Stimulated activated naive CD4-positive, alpha-beta T cell (primary cell): Measurements from ENCODE around the gene SMIM5.

ENCODE experiments used
- DNase-seq, 6 experiments: peaks; one replicate each; lab custom pipeline; 2025; lab: John Stamatoyannopoulos, UW

SMIM5 gene

DNA sequence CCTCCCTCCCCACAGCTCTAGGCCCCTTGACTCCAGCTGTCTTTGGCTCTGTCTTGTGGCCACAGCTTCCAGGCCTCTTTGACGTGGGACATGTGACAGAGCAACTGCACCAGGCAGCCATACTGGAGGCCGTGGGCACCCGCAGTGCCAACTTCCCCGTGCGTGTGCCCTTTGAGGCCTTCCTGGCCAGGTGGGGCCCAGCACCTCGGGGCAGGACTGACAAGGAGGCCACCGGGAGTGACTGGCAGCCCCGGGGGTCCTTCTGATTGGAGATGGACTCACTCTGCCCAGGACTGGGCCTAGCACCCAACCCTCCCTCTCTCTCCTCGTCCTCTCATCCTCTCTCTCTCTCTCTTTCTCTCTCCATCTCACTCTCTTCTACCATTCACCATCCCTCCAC, 30.1 kb upstream of the SMIM5 start:
- no peak for DNase-seq

GRCh38 chr17:75604034-75604695, 29.1 kb upstream of the SMIM5 start:
- no peak for DNase-seq

DNA sequence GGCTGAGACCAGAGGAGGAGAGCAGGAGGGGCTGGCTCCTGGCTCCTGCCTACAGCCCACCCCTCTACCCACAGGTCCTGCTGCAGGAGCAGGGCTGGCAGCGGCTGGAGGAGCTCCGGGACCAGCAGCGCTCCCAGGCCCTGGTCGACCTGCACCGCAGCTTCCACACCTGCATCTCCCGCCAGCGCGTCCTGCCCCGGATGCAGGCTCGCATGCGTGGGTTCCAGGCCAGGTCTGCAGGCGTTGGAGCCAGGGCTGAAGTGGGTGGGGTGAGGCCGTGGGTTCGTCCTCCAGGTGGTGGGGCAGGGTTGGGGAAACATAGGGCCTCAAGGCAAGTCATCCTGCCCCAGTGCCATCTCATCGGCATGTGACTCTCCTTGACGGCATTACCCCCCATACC, 27.4 kb upstream of the SMIM5 start:
- DNase-seq, result no peak

GRCh38 chr17:75607086-75607485, 26.1 kb upstream of the SMIM5 start:
- no peak for DNase-seq

DNA sequence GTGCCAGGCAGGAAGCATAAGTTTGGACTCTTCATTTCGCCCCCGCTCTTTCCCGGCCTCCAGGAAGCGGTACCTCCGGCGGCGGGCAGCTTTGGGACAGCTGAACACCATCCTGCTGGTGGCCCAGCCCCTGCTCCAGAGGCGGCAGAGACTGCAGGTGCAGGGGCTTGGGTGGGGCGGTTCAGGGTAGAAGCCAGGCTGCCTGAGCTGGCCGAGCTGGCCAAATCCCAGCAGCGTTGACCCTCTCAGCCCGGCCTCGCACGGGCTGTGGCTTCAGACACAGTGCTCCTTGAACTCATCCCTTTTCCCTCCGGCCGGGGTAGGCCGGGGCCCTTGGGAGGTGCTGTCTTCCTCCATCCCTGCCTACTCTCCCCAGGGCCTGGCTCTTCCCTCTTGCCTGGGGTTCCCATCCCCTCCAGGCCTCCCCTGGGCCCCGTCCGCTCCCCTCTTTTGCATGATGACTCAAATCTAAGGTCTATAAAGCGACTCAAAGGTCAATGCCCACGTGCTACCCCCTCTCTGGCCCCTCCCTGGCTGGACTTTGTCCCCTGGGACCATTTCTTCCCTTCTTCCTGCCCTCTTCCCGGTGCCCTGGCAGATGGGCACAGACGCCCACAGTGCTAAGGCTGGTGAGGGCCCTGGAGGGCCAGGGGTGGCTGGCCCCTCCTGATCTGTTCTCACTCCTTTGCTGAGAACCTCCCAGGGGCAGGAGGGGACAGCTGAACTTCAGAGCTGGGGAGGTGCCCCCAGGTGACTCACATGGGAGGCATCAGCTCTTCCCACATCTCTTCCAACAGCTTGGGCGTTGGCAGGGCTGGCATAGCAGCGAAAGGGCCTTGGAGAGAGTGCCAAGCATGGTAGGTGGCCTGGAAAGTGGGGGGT, 22.9 kb upstream of the SMIM5 start:
- no peak for DNase-seq

DNA sequence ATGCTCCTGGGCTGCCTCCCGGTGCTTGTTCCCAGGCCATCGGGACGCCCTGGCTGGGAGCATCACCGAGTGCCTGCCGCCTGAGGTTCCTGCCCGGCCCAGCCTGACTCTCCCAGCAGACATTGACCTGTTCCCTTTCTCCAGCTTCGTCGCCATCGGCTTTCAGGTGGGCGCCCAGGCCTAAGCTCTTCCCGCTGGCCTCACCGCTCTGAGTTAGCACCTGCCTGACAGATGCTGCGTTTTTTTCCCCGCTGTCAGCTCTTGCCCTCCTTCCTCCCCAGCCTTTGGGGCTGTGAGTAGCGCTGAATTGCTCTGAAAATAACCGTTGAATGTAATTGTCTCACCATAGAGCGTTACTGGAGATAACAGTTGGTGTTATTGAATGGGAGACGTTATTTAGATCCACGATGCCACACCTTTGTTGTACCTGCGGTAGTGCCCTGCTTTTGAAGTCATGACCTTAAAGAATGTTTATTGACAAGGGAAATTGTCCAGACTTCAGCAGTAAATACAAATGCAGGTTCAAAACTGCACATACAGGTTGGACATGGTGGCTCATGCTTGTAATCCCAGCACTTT, 21.3 kb upstream of the SMIM5 start:
- no peak for DNase-seq

DNA sequence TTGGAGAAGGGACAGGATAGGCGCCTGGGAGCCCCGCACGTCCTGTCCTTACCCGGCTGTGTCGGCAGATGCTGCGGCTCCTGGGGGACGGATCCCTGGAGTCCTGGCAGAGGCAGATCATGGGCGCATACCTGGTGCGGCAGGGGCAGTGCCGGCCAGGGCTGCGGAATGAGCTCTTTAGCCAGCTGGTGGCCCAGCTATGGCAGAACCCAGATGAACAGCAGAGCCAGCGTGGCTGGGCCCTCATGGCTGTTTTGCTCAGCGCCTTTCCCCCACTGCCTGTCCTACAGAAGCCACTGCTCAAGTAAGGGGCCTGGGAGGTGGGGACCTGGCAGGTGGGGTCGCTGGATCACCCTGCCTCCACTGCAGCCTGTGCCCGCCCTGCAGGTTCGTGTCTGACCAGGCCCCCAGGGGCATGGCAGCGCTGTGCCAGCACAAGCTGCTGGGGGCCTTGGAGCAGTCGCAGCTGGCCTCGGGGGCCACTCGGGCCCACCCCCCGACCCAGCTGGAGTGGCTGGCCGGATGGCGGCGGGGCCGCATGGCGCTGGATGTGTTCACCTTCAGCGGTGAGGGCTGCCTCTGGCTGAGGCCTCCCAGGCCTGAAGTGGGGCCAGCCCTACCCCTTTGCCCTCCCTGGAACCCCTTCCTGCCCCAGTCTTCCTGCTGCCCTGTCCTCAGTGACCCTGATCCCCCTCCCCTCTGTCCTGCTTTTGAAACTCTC, 20.2 kb upstream of the SMIM5 start:
- DNase-seq, result no peak

DNA sequence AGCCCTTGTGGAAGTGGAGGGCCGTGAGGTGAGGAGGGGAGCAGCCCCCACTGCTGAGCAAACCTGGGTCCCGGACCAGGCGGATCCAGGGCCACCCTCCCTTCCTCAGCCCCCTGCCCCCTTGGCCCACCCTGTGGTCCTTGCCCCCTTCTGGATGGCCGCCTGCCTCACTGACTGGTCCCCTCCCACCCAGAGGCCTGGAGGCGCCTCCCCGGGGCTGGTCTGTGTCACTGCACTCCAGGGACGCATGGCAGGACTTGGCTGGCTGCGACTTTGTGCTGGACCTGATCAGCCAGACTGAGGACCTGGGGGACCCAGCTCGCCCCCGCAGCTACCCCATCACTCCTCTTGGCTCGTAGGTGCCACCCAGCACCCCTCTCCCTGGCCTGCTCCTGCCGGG, 19.2 kb upstream of the SMIM5 start:
- no peak for DNase-seq

DNA sequence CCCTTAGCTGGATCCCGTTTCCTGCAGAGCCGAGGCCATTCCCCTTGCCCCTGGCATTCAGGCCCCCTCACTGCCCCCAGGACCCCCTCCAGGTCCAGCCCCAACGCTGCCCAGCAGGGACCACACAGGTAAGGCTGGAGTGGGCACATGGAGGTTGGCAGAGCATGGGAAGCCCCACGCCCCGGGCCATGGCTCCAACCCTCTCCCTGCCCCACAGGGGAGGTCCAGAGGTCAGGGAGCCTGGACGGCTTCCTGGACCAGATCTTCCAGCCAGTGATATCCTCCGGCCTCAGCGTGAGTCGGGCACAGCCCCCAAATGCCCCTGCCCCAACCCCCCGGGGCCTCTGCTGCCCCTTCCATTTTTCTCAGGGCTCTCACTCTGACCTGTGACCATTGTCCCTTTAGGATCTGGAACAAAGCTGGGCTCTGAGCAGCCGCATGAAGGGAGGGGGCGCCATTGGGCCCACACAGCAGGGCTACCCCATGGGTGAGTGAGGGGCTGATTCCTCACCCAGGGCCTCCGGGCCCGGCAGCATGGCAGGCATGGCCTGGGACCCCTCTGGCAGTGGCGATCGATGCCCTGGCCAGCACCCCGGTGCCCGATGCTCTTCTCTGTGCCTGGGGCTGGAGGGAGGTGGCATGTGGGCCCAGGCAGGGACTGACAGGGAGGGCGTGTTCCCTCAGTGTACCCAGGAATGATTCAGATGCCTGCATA, 18.5 kb upstream of the SMIM5 start:
- no peak for DNase-seq

GRCh38 chr17:75615301-75615700, 17.9 kb upstream of the SMIM5 start:
- DNase-seq, result no peak

DNA sequence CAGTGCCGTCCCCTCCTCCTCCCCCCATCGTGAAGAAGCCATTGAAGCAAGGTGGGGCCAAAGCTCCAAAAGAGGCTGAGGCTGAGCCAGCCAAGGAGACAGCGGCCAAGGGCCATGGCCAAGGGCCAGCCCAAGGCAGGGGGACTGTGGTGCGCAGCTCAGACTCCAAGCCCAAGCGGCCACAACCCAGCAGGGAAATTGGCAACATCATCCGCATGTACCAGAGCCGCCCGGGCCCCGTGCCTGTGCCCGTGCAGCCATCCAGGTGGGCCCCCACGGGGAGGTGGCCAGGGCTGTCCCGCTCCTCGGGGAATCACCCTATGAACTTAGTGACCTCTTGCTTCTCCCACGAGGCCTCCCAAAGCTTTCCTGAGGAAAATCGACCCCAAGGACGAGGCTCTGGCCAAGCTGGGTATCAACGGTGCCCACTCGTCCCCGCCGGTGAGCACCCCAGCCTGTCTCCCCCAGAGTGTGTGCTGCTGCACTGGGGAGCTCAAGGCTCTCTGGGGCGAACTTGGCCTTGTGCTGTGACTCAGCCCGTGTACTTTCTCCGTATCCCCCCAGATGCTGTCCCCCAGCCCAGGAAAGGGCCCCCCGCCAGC, 16.6 kb upstream of the SMIM5 start:
- DNase-seq, result no peak

DNA sequence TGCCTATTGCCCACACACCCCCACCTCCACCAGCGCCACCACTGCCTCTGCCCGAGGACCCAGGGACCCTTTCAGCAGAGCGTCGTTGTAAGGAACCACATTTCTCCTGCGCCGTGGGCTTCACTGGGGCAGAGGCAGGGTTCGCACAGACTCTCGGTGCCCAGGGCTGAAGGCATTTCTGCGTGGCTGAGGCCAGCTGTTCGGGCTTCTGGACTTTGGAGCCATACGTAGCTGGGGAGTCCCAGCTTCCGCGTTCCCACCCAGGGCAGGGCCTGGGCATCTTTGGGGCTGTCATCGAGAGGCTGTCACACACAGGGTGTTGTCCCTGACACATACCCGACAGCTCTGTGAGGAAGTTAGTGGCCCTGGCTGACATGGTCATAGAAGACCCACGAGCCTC, 16.0 kb upstream of the SMIM5 start:
- DNase-seq, result no peak

GRCh38 chr17:75617675-75618074, 15.6 kb upstream of the SMIM5 start:
- DNase-seq, result no peak

GRCh38 chr17:75619506-75620431, 13.5 kb upstream of the SMIM5 start:
- peak in 1 of 6 experiments; percentile 16 for DNase-seq

DNA sequence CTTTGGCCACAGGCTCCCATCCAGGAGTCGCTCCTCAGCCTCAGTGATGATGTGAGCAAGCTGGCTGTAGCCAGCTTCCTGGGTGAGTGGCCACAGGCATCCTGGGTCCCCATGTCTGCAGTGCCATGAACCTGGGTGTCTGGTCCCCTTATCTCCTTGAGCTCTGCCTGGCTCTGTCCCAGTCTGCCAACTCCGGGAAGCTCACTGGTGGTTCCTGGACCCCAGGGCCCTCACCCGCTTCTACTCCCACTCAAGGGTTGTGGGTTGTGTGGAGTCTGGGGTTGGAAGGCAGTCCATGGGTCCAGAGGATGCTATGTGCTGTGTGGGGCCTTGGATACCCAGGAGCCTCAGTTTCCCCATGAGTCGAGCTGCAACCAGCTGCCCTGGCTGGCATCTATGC, 11.7 kb upstream of the SMIM5 start:
- no peak for DNase-seq

DNA sequence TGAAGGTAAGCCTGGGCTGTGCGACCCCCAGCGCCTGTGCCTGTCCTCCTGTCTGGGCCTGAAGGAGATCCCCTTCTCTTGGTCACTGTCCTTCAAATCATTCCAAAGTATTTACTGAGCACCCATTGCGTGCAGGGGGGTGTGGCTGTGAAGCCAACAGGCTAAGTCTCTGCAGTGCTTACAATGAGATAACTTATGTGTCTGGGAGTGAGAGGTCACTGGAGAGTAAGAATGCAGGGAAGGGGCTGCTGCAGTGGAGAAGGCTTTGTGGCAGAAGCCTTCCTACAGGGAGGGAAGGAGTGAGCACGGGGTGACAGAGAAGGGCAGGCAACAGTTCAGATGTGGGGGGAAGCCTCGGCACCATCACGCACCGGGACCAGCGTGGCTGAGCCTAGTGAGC, 11.2 kb upstream of the SMIM5 start:
- DNase-seq, result no peak

DNA sequence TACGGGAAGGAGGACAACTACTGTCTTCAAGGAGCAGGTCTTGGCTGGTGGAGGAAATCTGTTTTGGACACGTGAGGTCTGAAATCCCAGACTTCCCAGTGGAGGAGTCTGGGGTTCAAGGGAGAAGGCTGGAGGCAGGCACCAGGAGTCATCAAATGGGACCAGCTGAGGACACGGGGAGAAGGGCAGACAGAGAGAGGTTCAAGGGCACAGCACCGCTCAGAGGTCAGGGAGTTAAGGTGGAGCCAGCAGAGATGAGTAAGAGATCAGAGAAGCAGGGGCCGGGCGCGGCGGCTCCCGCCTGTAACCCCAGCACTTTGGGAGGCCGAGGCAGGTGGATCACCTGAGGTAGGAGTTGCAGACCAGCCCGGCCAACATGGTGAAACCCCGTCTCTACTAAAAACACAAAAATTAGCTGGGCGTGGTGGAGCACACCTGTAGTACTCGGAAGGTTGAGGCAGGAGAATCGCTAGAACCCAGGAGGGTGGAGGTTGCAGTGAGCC, 10.4 kb upstream of the SMIM5 start:
- DNase-seq, result no peak

DNA sequence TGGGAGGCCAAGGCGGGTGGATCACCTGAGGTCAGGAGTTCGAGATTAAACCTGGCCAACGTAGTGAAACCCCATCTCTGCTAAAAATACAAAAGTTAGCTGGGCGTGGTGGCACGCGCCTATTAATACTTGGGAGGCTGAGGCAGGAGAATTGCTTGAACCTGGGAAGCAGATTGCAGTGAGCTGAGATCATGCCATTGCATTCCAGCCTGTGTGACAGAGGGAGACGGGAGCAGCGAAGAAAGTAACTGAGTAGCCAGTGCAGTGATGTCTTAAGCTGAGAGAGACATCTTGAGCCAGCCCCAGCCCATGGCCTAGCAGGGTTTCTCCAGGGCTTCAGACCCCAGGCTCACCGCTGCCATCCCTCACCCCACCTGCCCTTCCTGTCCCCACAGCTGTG, 9.8 kb upstream of the SMIM5 start:
- no peak for DNase-seq

GRCh38 chr17:75624021-75624420, 9.2 kb upstream of the SMIM5 start:
- DNase-seq, result no peak

- DNase-seq, result no peak
Measured at GRCh38 chr17:75624714-75625345, 8.4 kb upstream of the SMIM5 start.
